ENCODE measurements around the gene ZNF341.

GRCh38 chr20:33713865-33714367, 17.9 kb upstream of the ZNF341 start:
- TF ChIP-seq, protein P1, sequence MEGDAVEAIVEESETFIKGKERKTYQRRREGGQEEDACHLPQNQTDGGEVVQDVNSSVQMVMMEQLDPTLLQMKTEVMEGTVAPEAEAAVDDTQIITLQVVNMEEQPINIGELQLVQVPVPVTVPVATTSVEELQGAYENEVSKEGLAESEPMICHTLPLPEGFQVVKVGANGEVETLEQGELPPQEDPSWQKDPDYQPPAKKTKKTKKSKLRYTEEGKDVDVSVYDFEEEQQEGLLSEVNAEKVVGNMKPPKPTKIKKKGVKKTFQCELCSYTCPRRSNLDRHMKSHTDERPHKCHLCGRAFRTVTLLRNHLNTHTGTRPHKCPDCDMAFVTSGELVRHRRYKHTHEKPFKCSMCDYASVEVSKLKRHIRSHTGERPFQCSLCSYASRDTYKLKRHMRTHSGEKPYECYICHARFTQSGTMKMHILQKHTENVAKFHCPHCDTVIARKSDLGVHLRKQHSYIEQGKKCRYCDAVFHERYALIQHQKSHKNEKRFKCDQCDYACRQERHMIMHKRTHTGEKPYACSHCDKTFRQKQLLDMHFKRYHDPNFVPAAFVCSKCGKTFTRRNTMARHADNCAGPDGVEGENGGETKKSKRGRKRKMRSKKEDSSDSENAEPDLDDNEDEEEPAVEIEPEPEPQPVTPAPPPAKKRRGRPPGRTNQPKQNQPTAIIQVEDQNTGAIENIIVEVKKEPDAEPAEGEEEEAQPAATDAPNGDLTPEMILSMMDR (tag by site-specific recombination; IDR thresholded peaks at IDR 0.05), result no peak
- TF ChIP-seq ZNF776 (tag by site-specific recombination; IDR thresholded peaks at IDR 0.05; ENCODE audit: borderline replicate concordance), result no peak
- TF ChIP-seq ZNF558 (tag by site-specific recombination; IDR thresholded peaks at IDR 0.05), result no peak
- no peak for TF ChIP-seq MZF1 (tag by site-specific recombination; IDR thresholded peaks at IDR 0.05; ENCODE audit: borderline replicate concordance)
- no peak for TF ChIP-seq ZNF561 (tag by site-specific recombination; IDR thresholded peaks at IDR 0.05; ENCODE audit: borderline replicate concordance)
- no peak for TF ChIP-seq TCF7L2 (IDR thresholded peaks at IDR 0.05; ENCODE audit: borderline replicate concordance, low read depth, low read length)
- TF ChIP-seq ZNF354C (tag by site-specific recombination; IDR thresholded peaks at IDR 0.05; ENCODE audit: borderline replicate concordance, low read depth), result no peak
- no peak for TF ChIP-seq ZFP37 (tag by site-specific recombination; IDR thresholded peaks at IDR 0.05)
- TF ChIP-seq ZNF530 (tag by site-specific recombination; IDR thresholded peaks at IDR 0.05; ENCODE audit: low read depth), result no peak
- TF ChIP-seq ZBTB1 (tag by site-specific recombination; IDR thresholded peaks at IDR 0.05), result no peak
- TF ChIP-seq ZSCAN23 (tag by site-specific recombination; IDR thresholded peaks at IDR 0.05), result no peak

Measured in HEK293 (cell line).